H9 (cell line): ENCODE measurements around the gene TMEM114. TPM values are rescaled to one million over a fixed set of nuclear protein-coding genes. Genes with fewer than 3 reads are reported as not detected.

Experiments
- DNase-seq: peaks from one replicate; pipeline ENCODE4 v3.0.0-alpha.2; 2017
- H2AFZ ChIP-seq: one replicate; pipeline ENCODE4 v1.6.1; 2013; ENCODE audit warnings: mild to moderate bottlenecking, low read length, control low read depth, moderate library complexity
- H2AK5ac ChIP-seq: 2 replicates; pipeline ENCODE4 v1.6.1; 2013; ENCODE audit warnings: low read length, control low read depth, mixed read lengths; ENCODE audit not compliant: insufficient read length
- H2BK120ac ChIP-seq: one replicate; pipeline ENCODE4 v1.6.1; 2013; ENCODE audit warnings: low read depth, mild to moderate bottlenecking, low read length, control low read depth, inconsistent platforms; ENCODE audit not compliant: poor library complexity, severe bottlenecking
- H2BK12ac ChIP-seq: 2 replicates; pipeline ENCODE4 v1.6.1; 2013; ENCODE audit warnings: low read length, control low read depth, mixed read lengths, low read depth; ENCODE audit not compliant: insufficient read length
- H2BK15ac ChIP-seq: 2 replicates; pipeline ENCODE4 v1.6.1; 2013; ENCODE audit warnings: low read depth, low read length, control low read depth
- H2BK20ac ChIP-seq: one replicate; pipeline ENCODE4 v1.6.1; 2013; ENCODE audit warnings: low read depth, mild to moderate bottlenecking, low read length, control low read depth, inconsistent platforms; ENCODE audit not compliant: poor library complexity, severe bottlenecking
- H2BK5ac ChIP-seq: 2 replicates; pipeline ENCODE4 v1.6.1; 2013; ENCODE audit warnings: low read length, control low read depth, mixed read lengths; ENCODE audit not compliant: insufficient read length
- H3K14ac ChIP-seq: 2 replicates; pipeline ENCODE4 v1.6.1; 2013; ENCODE audit warnings: low read length, control low read depth; ENCODE audit not compliant: insufficient read depth
- H3K18ac ChIP-seq: 2 replicates; pipeline ENCODE4 v1.6.1; 2013; ENCODE audit warnings: low read depth, mild to moderate bottlenecking, mixed read lengths, low read length, control low read depth; ENCODE audit not compliant: insufficient read length
- H3K23ac ChIP-seq: 2 replicates; pipeline ENCODE4 v1.6.1; 2013; ENCODE audit warnings: low read length, control low read depth, mixed read lengths, low read depth; ENCODE audit not compliant: insufficient read length
- H3K23me2 ChIP-seq: 2 replicates; pipeline ENCODE4 v1.6.1; 2013; ENCODE audit warnings: low read depth, mild to moderate bottlenecking, mixed read lengths, low read length, control low read depth; ENCODE audit not compliant: insufficient read length, poor library complexity, severe bottlenecking
- H3K27ac ChIP-seq: 2 replicates; pipeline ENCODE4 v1.5.1; 2013; ENCODE audit warnings: low read length, control low read depth, mixed read lengths, low read depth; ENCODE audit not compliant: insufficient read length
- H3K27me3 ChIP-seq: 2 replicates; pipeline ENCODE4 v1.6.1; 2013; ENCODE audit warnings: low read length, control low read depth, inconsistent platforms; ENCODE audit not compliant: insufficient read depth
- H3K4ac ChIP-seq: 2 replicates; pipeline ENCODE4 v1.6.1; 2013; ENCODE audit warnings: low read depth, mild to moderate bottlenecking, control low read depth, inconsistent platforms, low read length, moderate library complexity
- H3K4me1 ChIP-seq: 2 replicates; pipeline ENCODE4 v1.6.1; 2013; ENCODE audit warnings: low read length, control low read depth, inconsistent platforms; ENCODE audit not compliant: insufficient read depth
- H3K4me2 ChIP-seq: 2 replicates; pipeline ENCODE4 v1.6.1; 2013; ENCODE audit warnings: low read length, control low read depth, mixed read lengths; ENCODE audit not compliant: insufficient read length, insufficient read depth
- H3K56ac ChIP-seq: 2 replicates; pipeline ENCODE4 v1.6.1; 2013; ENCODE audit warnings: low read depth, mild to moderate bottlenecking, mixed read lengths, low read length, control low read depth; ENCODE audit not compliant: insufficient read length
- H3K79me1 ChIP-seq: 2 replicates; pipeline ENCODE4 v1.6.1; 2013; ENCODE audit warnings: low read depth, mild to moderate bottlenecking, moderate library complexity, low read length, control low read depth, inconsistent platforms; ENCODE audit not compliant: insufficient read depth, poor library complexity, severe bottlenecking
- H3K79me2 ChIP-seq: 2 replicates; pipeline ENCODE4 v1.6.1; 2013; ENCODE audit warnings: low read length, control low read depth, inconsistent platforms; ENCODE audit not compliant: insufficient read depth
- H3K9ac ChIP-seq: 2 replicates; pipeline ENCODE4 v1.6.1; 2013; ENCODE audit warnings: low read length, control low read depth, mixed read lengths; ENCODE audit not compliant: insufficient read length; ENCODE audit errors: extremely low read depth
- H3K9me3 ChIP-seq: one replicate; pipeline ENCODE4 v1.6.1; 2013; ENCODE audit warnings: low read depth, low read length, inconsistent platforms; ENCODE audit not compliant: control insufficient read depth
- H3T11ph ChIP-seq: one replicate; pipeline ENCODE4 v1.6.1; 2013; ENCODE audit warnings: mild to moderate bottlenecking, low read length, control low read depth, inconsistent platforms
- H4K20me1 ChIP-seq: one replicate; pipeline ENCODE4 v1.6.1; 2013; ENCODE audit not compliant: control insufficient read depth, insufficient read length, insufficient read depth
- H4K5ac ChIP-seq: 2 replicates; pipeline ENCODE4 v1.6.1; 2013; ENCODE audit warnings: low read depth, mild to moderate bottlenecking, mixed read lengths, low read length, control low read depth; ENCODE audit not compliant: insufficient read length
- H4K8ac ChIP-seq: replicated peaks from 2 replicates; pipeline ENCODE4 v1.6.1; 2013; ENCODE audit warnings: low read length, control low read depth, mixed read lengths, low read depth; ENCODE audit not compliant: insufficient read length
- H4K91ac ChIP-seq: 2 replicates; pipeline ENCODE4 v1.6.1; 2013; ENCODE audit warnings: low read depth, mild to moderate bottlenecking, moderate library complexity, mixed read lengths, low read length, control low read depth; ENCODE audit not compliant: insufficient read length
- H3K27ac Mint-ChIP-seq, 3 experiments: 2 replicates in 2 of 3; 3 replicates in 1 of 3; pipeline ENCODE4 v1.8.0; 2020 to 2021; ENCODE audit warnings: mixed read lengths in 3 of 3, mild to moderate bottlenecking in 1 of 3, moderate library complexity in 1 of 3
- H3K27me3 Mint-ChIP-seq: 2 replicates; pipeline ENCODE4 v1.8.0; 2021; ENCODE audit warnings: low read depth, mild to moderate bottlenecking, moderate library complexity, mixed read lengths
- H3K36me3 Mint-ChIP-seq, 3 experiments: 2 replicates in 2 of 3; 3 replicates in 1 of 3; pipeline ENCODE4 v1.8.0; 2020 to 2021; ENCODE audit warnings: low read depth in 3 of 3, mixed read lengths in 3 of 3; ENCODE audit not compliant: insufficient read depth in 1 of 3
- H3K4me1 Mint-ChIP-seq, 2 experiments: 2 replicates each; pipeline ENCODE4 v1.8.0; 2020; ENCODE audit warnings: mixed read lengths in 2 of 2
- H3K4me3 Mint-ChIP-seq, 2 experiments: 2 replicates in 1 of 2; 3 replicates in 1 of 2; pipeline ENCODE4 v1.8.0; 2020 to 2021; ENCODE audit warnings: mild to moderate bottlenecking in 2 of 2, mixed read lengths in 2 of 2, moderate library complexity in 1 of 2
- H3K9me3 Mint-ChIP-seq, 2 experiments: 2 replicates in 1 of 2; 3 replicates in 1 of 2; pipeline ENCODE4 v1.8.0; 2020; ENCODE audit warnings: mild to moderate bottlenecking in 2 of 2, mixed read lengths in 2 of 2, moderate library complexity in 1 of 2
- WGBS: extraction: QIAGEN DNeasy Blood & Tissue Kit; methylation state at CpG from one replicate; pipeline ENCODE4 v1.1.7; 2013; ENCODE audit warnings: missing lambda C conversion rate, low lambda C conversion rate, mixed read lengths; ENCODE audit not compliant: insufficient read length; ENCODE audit errors: extremely low coverage; 5-methylcytosine and 5-hydroxymethylcytosine counted together
- total RNA-seq: library from RNA; stranded (reverse); gene quantifications from 2 replicates; pipeline ENCODE4 v1.2.1, GENCODE V29; 2021
- TF ChIP-seq, protein P1 (sequence below): fragments of 200-600 bp; sonication (generic); conservative IDR thresholded peaks from 3 replicates; pipeline ENCODE4 v1.8.0; 2021; ENCODE audit warnings: antibody characterized with exemption, mild to moderate bottlenecking

TMEM114 gene
- total RNA-seq, 1 experiment from 2014 or later: 0.33 TPM

DNA sequence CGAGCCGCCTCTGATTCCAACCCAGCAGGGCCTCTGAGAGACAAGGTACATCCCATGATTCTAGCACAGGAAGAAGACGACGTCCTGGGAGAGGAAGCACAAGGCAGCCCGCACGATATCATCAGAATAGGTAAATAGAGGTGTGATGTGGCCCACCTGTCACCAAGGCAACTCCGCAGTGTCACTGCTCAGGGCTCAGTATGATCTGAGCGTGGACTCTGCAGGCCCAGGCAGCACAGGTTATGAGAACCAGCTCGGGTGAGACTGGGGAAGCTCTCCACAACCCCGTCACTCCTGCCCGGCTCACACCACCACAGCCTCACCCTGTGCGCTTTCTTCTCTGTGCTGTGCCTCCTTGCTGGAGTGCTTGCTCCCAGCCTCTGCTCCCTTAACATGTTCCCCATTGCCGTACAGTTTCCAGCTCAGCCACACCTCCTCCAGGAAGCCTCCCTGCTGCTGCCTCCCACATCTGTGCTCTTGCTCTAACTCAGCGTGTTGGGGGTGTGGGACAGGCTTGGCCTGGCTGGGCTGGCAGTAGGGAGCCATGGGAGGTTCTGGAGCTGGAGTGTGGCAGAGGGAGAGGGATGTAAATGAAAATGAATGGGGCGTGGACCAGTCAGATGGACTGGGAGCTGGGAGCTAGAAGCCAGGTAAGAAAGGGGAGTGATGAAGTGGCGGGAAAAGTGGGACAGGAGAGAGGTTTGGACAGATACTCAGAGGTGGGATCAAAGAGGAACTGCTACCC, 38.8 kb upstream of the TMEM114 start:
- no peak overlapping the region for H2AK5ac ChIP-seq
- H4K20me1 ChIP-seq: no peaks in the 10 kb centered on the region
- no peak overlapping the region for H3K14ac ChIP-seq
- H2BK12ac ChIP-seq: no peak overlapping the region
- no peak overlapping the region for H3K56ac ChIP-seq
- no peaks in the 10 kb centered on the region for H3K79me1 ChIP-seq
- H2AFZ ChIP-seq: no peak overlapping the region
- H3K36me3 Mint-ChIP-seq: peaks cover 50 to 88% (median 75%) of the 10 kb centered on the region in 3 experiments
- H3K9me3 Mint-ChIP-seq: no peaks in the 10 kb centered on the region
- H3T11ph ChIP-seq: no peak overlapping the region
- H3K4me1 ChIP-seq: no peaks in the 10 kb centered on the region
- no peak overlapping the region for H3K4me3 Mint-ChIP-seq
- no peak overlapping the region for H3K23ac ChIP-seq
- no peaks in the 10 kb centered on the region for H3K23me2 ChIP-seq
- H3K27ac ChIP-seq: no peak overlapping the region
- H3K9ac ChIP-seq: no peak overlapping the region
- no peak overlapping the region for H4K8ac ChIP-seq
- peak overlapping the region in 1 of 3 experiments; percentile 85; a peak in 3 of 7 replicates for H3K27ac Mint-ChIP-seq
- H3K9me3 ChIP-seq: no peaks in the 10 kb centered on the region
- H3K4ac ChIP-seq: no peak overlapping the region
- H3K79me2 ChIP-seq: no peaks in the 10 kb centered on the region; the same call in 1 of the 2 replicates
- H2BK20ac ChIP-seq: no peak overlapping the region
- no peaks in the 10 kb centered on the region for H3K27me3 ChIP-seq
- no peak for DNase-seq
- H3K4me2 ChIP-seq: no peak overlapping the region
- H4K5ac ChIP-seq: no peak overlapping the region
- H2BK120ac ChIP-seq: no peak overlapping the region
- TF ChIP-seq, protein P1, sequence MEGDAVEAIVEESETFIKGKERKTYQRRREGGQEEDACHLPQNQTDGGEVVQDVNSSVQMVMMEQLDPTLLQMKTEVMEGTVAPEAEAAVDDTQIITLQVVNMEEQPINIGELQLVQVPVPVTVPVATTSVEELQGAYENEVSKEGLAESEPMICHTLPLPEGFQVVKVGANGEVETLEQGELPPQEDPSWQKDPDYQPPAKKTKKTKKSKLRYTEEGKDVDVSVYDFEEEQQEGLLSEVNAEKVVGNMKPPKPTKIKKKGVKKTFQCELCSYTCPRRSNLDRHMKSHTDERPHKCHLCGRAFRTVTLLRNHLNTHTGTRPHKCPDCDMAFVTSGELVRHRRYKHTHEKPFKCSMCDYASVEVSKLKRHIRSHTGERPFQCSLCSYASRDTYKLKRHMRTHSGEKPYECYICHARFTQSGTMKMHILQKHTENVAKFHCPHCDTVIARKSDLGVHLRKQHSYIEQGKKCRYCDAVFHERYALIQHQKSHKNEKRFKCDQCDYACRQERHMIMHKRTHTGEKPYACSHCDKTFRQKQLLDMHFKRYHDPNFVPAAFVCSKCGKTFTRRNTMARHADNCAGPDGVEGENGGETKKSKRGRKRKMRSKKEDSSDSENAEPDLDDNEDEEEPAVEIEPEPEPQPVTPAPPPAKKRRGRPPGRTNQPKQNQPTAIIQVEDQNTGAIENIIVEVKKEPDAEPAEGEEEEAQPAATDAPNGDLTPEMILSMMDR: no peak
- H2BK5ac ChIP-seq: no peak overlapping the region
- H4K91ac ChIP-seq: no peak overlapping the region
- H3K18ac ChIP-seq: no peak overlapping the region
- no CpG with 5 or more reads among the region's 16 CpGs for WGBS
- no peak overlapping the region for H2BK15ac ChIP-seq
- no peaks in the 10 kb centered on the region for H3K27me3 Mint-ChIP-seq
- no peaks in the 10 kb centered on the region for H3K4me1 Mint-ChIP-seq
